HL-60 (cell line): ENCODE measurements around the gene CNTNAP5.

Experiments
- DNase-seq, 2 experiments: peaks; one replicate each; pipeline ENCODE4 v3.0.0-alpha.2; 2010 to 2020; ENCODE audit warnings: low read depth in 1 of 2, low spot score in 1 of 2
- H3K27ac ChIP-seq: fragments of 250-450 bp; sonication (Bioruptor Pico); replicated peaks from 2 replicates; pipeline ENCODE4 v1.5.1; 2020; ENCODE audit warnings: mild to moderate bottlenecking, moderate library complexity
- H3K27me3 ChIP-seq: fragments of 250-450 bp; sonication (Bioruptor Pico); 2 replicates; pipeline ENCODE4 v1.5.1; 2021; ENCODE audit warnings: mild to moderate bottlenecking, moderate library complexity; ENCODE audit not compliant: insufficient read depth, poor library complexity, severe bottlenecking
- H3K4me3 ChIP-seq: replicated peaks from 2 replicates; pipeline ENCODE4 v1.5.1; 2011; ENCODE audit warnings: mild to moderate bottlenecking, control low read depth, low read length; ENCODE audit not compliant: insufficient read depth
- GABPA ChIP-seq: IDR thresholded peaks from 2 replicates; pipeline ENCODE4 v1.6.1; 2012; ENCODE audit warnings: low read depth
- POLR2AphosphoS5 ChIP-seq: IDR thresholded peaks from 2 replicates; pipeline ENCODE4 v1.6.1; 2012; ENCODE audit warnings: low read depth
- SPI1 ChIP-seq: IDR thresholded peaks from 2 replicates; pipeline ENCODE4 v1.6.1; 2012; ENCODE audit warnings: low read depth, mild to moderate bottlenecking, borderline replicate concordance
- TF ChIP-seq, protein P1 (sequence below): IDR thresholded peaks from one replicate; pipeline ENCODE4 v1.5.1; 2011; ENCODE audit warnings: low read length, control low read depth, inconsistent platforms; ENCODE audit not compliant: insufficient read depth
- TF ChIP-seq, protein P2 (sequence below): IDR thresholded peaks from 2 replicates; pipeline ENCODE4 v1.6.1; 2012; ENCODE audit warnings: low read depth; ENCODE audit not compliant: insufficient replicate concordance

Gene CNTNAP5

DNA sequence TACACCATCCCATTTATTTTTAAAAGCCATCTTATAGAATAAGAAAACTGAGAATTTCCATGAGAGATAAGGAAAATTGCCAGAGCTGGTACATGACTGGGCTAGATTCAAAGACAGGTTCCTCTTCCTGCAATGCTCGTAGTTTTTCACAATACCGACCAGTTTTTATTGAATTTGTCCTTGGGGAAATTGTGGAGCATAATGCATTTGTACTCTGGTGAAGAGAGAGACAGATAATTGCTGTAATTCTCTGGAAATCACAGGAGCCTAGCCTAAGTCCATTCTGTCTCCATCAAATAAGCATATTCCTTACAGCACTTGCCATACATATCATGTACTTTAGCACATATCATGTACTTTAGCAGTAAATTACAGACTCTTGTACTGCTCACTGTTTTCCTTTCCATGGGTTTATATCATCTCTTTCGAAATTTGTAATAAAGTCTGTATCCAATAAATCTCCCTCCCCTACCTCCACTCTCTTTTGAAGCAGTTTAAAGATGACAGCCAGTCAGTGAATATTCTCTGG lies 355.2 kb downstream of the CNTNAP5 start:
- DNase-seq = no peak
- Histone ChIP-seq H3K27ac (no peak overlapping the region), H3K27me3 (no peaks in the 10 kb centered on the region), H3K4me3 (no peak overlapping the region)
- TF ChIP-seq, protein P1, sequence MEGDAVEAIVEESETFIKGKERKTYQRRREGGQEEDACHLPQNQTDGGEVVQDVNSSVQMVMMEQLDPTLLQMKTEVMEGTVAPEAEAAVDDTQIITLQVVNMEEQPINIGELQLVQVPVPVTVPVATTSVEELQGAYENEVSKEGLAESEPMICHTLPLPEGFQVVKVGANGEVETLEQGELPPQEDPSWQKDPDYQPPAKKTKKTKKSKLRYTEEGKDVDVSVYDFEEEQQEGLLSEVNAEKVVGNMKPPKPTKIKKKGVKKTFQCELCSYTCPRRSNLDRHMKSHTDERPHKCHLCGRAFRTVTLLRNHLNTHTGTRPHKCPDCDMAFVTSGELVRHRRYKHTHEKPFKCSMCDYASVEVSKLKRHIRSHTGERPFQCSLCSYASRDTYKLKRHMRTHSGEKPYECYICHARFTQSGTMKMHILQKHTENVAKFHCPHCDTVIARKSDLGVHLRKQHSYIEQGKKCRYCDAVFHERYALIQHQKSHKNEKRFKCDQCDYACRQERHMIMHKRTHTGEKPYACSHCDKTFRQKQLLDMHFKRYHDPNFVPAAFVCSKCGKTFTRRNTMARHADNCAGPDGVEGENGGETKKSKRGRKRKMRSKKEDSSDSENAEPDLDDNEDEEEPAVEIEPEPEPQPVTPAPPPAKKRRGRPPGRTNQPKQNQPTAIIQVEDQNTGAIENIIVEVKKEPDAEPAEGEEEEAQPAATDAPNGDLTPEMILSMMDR = no peak
- TF ChIP-seq GABPA (no peak), POLR2AphosphoS5 (no peak), SPI1 (no peak)
- TF ChIP-seq, protein P2, sequence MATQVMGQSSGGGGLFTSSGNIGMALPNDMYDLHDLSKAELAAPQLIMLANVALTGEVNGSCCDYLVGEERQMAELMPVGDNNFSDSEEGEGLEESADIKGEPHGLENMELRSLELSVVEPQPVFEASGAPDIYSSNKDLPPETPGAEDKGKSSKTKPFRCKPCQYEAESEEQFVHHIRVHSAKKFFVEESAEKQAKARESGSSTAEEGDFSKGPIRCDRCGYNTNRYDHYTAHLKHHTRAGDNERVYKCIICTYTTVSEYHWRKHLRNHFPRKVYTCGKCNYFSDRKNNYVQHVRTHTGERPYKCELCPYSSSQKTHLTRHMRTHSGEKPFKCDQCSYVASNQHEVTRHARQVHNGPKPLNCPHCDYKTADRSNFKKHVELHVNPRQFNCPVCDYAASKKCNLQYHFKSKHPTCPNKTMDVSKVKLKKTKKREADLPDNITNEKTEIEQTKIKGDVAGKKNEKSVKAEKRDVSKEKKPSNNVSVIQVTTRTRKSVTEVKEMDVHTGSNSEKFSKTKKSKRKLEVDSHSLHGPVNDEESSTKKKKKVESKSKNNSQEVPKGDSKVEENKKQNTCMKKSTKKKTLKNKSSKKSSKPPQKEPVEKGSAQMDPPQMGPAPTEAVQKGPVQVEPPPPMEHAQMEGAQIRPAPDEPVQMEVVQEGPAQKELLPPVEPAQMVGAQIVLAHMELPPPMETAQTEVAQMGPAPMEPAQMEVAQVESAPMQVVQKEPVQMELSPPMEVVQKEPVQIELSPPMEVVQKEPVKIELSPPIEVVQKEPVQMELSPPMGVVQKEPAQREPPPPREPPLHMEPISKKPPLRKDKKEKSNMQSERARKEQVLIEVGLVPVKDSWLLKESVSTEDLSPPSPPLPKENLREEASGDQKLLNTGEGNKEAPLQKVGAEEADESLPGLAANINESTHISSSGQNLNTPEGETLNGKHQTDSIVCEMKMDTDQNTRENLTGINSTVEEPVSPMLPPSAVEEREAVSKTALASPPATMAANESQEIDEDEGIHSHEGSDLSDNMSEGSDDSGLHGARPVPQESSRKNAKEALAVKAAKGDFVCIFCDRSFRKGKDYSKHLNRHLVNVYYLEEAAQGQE = no peak

DNA sequence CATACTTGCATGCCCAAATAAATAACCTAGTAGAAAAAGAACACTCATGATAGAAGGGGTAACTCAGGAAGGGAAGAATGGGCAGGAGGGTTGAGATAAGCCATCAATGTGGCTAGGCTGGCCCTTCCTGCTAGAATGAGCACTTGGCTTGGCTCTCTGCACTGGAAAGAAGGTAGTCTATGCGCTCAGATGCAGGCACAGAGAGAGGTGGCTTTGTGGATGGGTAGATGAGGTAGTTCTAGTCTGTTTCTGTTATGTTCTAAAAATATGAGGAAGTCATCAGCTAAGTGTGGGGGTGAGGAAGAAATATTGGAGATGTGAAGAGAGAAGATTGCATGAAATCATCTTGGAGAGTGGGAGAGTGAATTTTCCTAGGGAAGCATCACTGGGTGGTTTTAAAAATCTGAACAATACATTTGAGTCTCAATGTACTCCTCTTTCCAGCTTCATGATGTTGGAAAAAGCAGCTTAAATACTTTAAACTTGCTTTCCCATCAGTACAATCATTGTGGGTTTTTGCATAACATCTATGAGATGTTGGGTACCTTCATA lies 357.1 kb downstream of the CNTNAP5 start:
- H3K27me3 ChIP-seq = no peaks in the 10 kb centered on the region
- DNase-seq = no peak
- no peak overlapping the region for H3K4me3 ChIP-seq
- TF ChIP-seq, protein P1 = no peak
- TF ChIP-seq SPI1 (no peak), POLR2AphosphoS5 (no peak), GABPA (no peak)
- TF ChIP-seq, protein P2 = no peak
- H3K27ac ChIP-seq = no peak overlapping the region

DNA sequence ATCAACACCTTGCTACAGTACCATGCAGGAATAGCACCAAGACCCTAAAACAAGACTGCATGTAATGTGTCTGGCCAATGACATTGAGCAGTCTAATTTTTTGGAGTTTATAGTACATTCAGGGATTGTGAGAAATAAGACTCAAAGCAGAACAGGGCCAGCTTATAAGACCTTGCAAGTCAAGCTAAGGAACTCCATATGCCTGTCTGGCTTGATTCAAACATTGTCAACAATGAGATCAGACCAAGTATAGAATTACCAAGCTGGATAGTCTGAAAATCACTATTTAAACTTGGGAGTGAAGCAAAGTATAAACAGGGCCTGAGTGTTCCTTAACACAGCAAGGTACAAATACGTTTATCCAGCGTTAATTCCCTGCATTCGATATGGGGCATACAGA lies 370.9 kb downstream of the CNTNAP5 start:
- DNase-seq = no peak
- no peaks in the 10 kb centered on the region for H3K27me3 ChIP-seq
- no peak overlapping the region for H3K4me3 ChIP-seq
- TF ChIP-seq GABPA (no peak), SPI1 (no peak), POLR2AphosphoS5 (no peak)
- TF ChIP-seq, protein P2 = no peak
- TF ChIP-seq, protein P1 = no peak
- no peak overlapping the region for H3K27ac ChIP-seq
